Fibroblast of the aortic adventitia (primary cell): Measurements from ENCODE around the gene VPS39. TPM values are rescaled to one million over a fixed set of nuclear protein-coding genes. Genes with fewer than 3 reads are reported as not detected.

Experiments used
- DNase-seq: peaks from one replicate; pipeline ENCODE4 v3.0.0-alpha.2; 2010; ENCODE audit warnings: low read depth
- H3K4me3 ChIP-seq: 2 replicates; pipeline ENCODE4 v1.5.1; 2011; ENCODE audit warnings: low read depth, mild to moderate bottlenecking, control low read depth, low read length, moderate library complexity
- total RNA-seq: library from RNA; depleted of rRNA; stranded (reverse); fragments of >200 nt; gene quantifications from 2 replicates; pipeline ENCODE4 v1.2.3, GENCODE V29; 2012; ENCODE audit warnings: low replicate concordance
- TF ChIP-seq, protein P1 (sequence below): IDR thresholded peaks from 2 replicates; pipeline ENCODE4 v1.5.1; 2011; ENCODE audit warnings: mild to moderate bottlenecking, low read length, control low read depth, inconsistent platforms; ENCODE audit not compliant: insufficient read depth

VPS39 gene
- total RNA-seq, 1 donor, result 61.8 TPM

DNA sequence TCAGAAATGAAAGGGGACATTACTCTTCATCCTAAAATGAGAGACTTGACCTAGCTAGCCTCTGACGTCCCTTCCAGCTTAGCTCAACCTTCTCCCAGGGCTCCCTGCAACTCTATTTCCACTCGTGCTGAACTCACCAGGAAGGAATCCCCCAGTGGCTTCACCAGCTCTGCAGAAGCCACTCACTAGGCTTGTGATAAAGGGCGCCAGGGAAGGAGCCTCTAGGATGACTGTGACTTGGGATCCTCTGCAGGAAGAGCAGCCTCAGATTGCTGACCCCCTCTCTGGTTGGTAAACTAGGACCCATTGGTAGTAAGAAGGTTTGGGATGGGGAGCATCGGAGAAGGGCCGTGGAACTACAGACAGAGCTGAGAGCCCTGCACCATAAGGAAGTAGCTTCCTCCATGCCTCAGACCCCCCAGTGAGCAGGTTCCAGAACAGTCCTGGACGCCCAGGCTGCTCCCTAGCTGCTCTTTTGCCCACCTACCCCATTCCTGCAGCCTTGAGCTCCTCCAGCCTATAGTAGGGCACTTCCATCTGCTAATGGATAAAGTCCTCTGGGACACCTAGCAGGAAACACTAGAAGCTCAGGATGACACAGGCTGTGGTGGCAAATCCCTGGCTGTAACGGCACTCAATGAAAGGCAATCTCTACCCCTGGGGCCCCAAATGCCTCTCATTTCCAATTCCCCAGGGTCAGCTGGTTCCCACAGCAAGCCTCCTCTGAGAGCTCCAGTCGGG, 77.7 kb downstream of the VPS39 start:
- TF ChIP-seq, protein P1, sequence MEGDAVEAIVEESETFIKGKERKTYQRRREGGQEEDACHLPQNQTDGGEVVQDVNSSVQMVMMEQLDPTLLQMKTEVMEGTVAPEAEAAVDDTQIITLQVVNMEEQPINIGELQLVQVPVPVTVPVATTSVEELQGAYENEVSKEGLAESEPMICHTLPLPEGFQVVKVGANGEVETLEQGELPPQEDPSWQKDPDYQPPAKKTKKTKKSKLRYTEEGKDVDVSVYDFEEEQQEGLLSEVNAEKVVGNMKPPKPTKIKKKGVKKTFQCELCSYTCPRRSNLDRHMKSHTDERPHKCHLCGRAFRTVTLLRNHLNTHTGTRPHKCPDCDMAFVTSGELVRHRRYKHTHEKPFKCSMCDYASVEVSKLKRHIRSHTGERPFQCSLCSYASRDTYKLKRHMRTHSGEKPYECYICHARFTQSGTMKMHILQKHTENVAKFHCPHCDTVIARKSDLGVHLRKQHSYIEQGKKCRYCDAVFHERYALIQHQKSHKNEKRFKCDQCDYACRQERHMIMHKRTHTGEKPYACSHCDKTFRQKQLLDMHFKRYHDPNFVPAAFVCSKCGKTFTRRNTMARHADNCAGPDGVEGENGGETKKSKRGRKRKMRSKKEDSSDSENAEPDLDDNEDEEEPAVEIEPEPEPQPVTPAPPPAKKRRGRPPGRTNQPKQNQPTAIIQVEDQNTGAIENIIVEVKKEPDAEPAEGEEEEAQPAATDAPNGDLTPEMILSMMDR, result no peak
- no peak for DNase-seq

DNA sequence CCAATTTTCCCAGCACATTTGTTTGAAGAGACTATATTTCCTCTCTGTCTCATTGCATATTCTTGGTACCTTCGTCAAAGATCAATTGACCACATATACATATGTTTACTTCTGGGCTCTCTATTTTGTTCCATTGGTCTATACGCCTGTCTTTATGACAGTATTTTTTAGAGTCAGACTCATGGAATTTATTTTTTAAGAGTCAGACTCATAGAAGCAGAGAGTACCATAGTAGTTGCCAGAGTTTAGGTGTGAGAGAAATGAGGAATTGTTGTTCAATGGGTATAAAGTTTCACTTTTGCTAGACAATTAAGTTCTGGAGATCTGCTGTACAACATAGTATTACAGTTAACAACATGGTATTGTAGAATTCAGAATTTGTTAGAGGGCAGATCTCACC, 78.7 kb downstream of the VPS39 start:
- TF ChIP-seq, protein P1, result no peak
- no peak for DNase-seq
- H3K4me3 ChIP-seq, result no peak overlapping the region

More for the DNA sequence above, 77.7 kb downstream of the VPS39 start:
- no peak overlapping the region for H3K4me3 ChIP-seq

- DNase-seq, result no peak
- TF ChIP-seq, protein P1, result no peak
- H3K4me3 ChIP-seq, result no peak overlapping the region
These were observed 79.6 kb downstream of the VPS39 start for GRCh38 chr15:42128476-42128875.

GRCh38 chr15:42123546-42123945, 84.6 kb downstream of the VPS39 start:
- no peak for DNase-seq
- TF ChIP-seq, protein P1, result no peak
- H3K4me3 ChIP-seq, result no peak overlapping the region

DNA sequence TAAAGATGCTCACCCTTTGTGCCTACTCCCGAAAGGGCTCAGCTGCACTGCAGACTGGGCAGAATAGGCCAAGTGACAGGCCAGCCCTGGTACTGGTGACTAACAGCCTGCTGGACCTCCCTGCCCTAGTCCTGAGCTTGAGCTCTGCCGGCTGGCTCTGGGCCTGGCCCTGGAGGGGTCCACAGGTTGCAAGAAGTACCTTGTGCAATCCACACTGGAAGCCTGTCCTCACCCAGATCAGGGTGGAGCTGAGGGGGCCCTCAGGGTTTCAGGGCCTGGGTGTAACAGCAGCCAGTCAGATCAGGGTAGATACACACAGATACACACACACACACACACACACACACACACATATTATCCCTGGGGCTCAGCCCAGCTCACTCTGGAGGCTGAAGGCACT, 86.4 kb downstream of the VPS39 start:
- TF ChIP-seq, protein P1, result no peak
- no peak overlapping the region for H3K4me3 ChIP-seq
- DNase-seq, result no peak

DNA sequence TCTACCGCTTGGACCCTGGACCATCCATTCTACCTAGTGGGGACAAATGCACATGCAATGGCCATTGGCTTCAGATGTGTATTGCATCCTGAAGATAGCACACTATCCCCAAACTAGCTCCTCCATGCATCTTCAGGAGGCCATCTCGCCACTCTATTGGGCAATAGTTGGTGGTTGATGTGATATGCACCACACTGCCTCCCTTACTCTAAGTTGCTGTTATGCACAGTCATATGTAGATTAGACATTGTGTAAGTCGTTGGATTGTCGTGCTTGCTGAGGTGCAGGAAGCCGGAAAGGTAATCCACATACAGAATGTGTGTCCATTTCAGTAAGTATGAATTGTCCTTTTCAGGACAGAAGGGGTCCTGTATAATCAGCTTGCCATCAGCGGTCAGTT, 87.1 kb downstream of the VPS39 start:
- no peak overlapping the region for H3K4me3 ChIP-seq
- TF ChIP-seq, protein P1, result no peak
- no peak for DNase-seq

DNA sequence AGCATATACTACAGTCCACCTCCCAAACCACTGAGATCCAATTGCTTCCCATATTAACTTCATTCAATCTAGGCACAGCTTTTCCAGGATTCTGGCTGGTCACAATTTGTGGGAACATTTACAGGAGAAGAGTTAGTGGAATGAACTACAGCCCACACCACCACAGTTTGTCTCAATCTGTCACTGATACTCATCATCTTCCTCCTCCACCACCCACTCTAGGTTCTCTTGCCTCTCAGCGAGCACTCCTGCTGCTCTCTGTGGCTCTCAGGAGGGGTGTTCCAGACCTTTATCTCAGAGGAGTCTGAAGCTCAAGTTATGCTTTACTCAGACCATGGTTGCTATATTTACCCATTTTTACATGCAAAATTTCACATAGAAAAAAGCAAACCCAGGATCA, 87.8 kb downstream of the VPS39 start:
- no peak overlapping the region for H3K4me3 ChIP-seq
- TF ChIP-seq, protein P1, result no peak
- no peak for DNase-seq
